Fibroblast of lung (primary cell): ENCODE results near the gene TREML2. TPM values are rescaled to one million over a fixed set of nuclear protein-coding genes. Genes with fewer than 3 reads are reported as not detected.
A peak's percentile ranks its signal among the peaks of the same experiment; 100 is the strongest.

ENCODE experiments used
- DNase-seq, 2 donors: peaks; one replicate each; pipeline versions ENCODE4 v3.0.0 to v3.0.0-alpha.2; 2010; ENCODE audit warnings: low read depth in 2 of 2
- H2AFZ ChIP-seq: 2 replicates; pipeline ENCODE4 v1.5.1; 2012; ENCODE audit warnings: low read length, control low read depth, inconsistent platforms
- H3K27ac ChIP-seq: 2 replicates; pipeline ENCODE4 v1.5.1; 2011; ENCODE audit warnings: low read length, control low read depth; ENCODE audit not compliant: insufficient read depth
- H3K27me3 ChIP-seq: 2 replicates; pipeline ENCODE4 v1.5.1; 2011; ENCODE audit warnings: mild to moderate bottlenecking, low read length; ENCODE audit not compliant: control insufficient read depth, insufficient read depth
- H3K36me3 ChIP-seq: 2 replicates; pipeline ENCODE4 v1.5.1; 2011; ENCODE audit warnings: low read length; ENCODE audit not compliant: control insufficient read depth, insufficient read depth
- H3K4me1 ChIP-seq: 2 replicates; pipeline ENCODE4 v1.5.1; 2011; ENCODE audit warnings: low read length; ENCODE audit not compliant: control insufficient read depth, insufficient read depth; ENCODE audit errors: extremely low read depth
- H3K4me2 ChIP-seq: 2 replicates; pipeline ENCODE4 v1.5.1; 2011; ENCODE audit warnings: low read length, control low read depth; ENCODE audit not compliant: insufficient read depth; ENCODE audit errors: extremely low read depth
- H3K4me3 ChIP-seq, 4 experiments: fragments of 200-600 bp in 1 of 4; sonication (generic) in 1 of 4; replicated peaks in 1 of 4; 2 replicates each; pipeline ENCODE4 v1.5.1; 2011 to 2016; ENCODE audit warnings: low read length in 4 of 4, low read depth in 3 of 4, mild to moderate bottlenecking in 3 of 4, control low read depth in 2 of 4, inconsistent platforms in 1 of 4, mixed read lengths in 1 of 4; ENCODE audit not compliant: insufficient read depth in 1 of 4; ENCODE audit errors: control extremely low read depth in 1 of 4
- H3K79me2 ChIP-seq: 2 replicates; pipeline ENCODE4 v1.5.1; 2012; ENCODE audit warnings: mild to moderate bottlenecking, low read length, inconsistent platforms; ENCODE audit not compliant: control insufficient read depth, insufficient read depth
- H3K9ac ChIP-seq: 2 replicates; pipeline ENCODE4 v1.5.1; 2011; ENCODE audit warnings: mild to moderate bottlenecking, low read length, control low read depth; ENCODE audit not compliant: insufficient read depth
- H3K9me3 ChIP-seq: 2 replicates; pipeline ENCODE4 v1.5.1; 2012; ENCODE audit warnings: low read depth, low read length; ENCODE audit not compliant: control insufficient read depth, insufficient read depth
- H4K20me1 ChIP-seq: 2 replicates; pipeline ENCODE4 v1.5.1; 2011; ENCODE audit warnings: low read length; ENCODE audit not compliant: control insufficient read depth, insufficient read depth; ENCODE audit errors: extremely low read depth
- EZH2 ChIP-seq: IDR thresholded peaks from 2 replicates; pipeline ENCODE4 v1.5.1; 2012; ENCODE audit warnings: low read length, control low read depth, mild to moderate bottlenecking; ENCODE audit errors: missing control alignments
- polyA plus RNA-seq, 2 donors: library from polyadenylated mRNA; depleted of rRNA in 1 of 2; stranded (reverse) in 1 of 2; unstranded in 1 of 2; fragments of >200 nt; gene quantifications; 2 replicates each; pipeline ENCODE4 v1.2.1, GENCODE V29; 2011 to 2012; ENCODE audit warnings: missing spikeins in 1 of 2
- total RNA-seq: library from RNA; depleted of rRNA; stranded (reverse); fragments of >200 nt; gene quantifications from 2 replicates; pipeline ENCODE4 v1.2.1, GENCODE V29; 2014
- TF ChIP-seq, protein P1 (sequence below), 2 donors: IDR thresholded peaks in 1 of 2; conservative IDR thresholded peaks in 1 of 2; 1 replicate in 1 of 2; 2 replicates in 1 of 2; pipeline ENCODE4 v1.5.1; 2011 to 2012; ENCODE audit warnings: low read length in 2 of 2, control low read depth in 1 of 2, inconsistent platforms in 1 of 2, low read depth in 1 of 2, mild to moderate bottlenecking in 1 of 2

TREML2 gene
- total and polyA plus RNA-seq, 2 donors (not counting 1 experiment from before 2014, with no cell fraction given): not detected

DNA sequence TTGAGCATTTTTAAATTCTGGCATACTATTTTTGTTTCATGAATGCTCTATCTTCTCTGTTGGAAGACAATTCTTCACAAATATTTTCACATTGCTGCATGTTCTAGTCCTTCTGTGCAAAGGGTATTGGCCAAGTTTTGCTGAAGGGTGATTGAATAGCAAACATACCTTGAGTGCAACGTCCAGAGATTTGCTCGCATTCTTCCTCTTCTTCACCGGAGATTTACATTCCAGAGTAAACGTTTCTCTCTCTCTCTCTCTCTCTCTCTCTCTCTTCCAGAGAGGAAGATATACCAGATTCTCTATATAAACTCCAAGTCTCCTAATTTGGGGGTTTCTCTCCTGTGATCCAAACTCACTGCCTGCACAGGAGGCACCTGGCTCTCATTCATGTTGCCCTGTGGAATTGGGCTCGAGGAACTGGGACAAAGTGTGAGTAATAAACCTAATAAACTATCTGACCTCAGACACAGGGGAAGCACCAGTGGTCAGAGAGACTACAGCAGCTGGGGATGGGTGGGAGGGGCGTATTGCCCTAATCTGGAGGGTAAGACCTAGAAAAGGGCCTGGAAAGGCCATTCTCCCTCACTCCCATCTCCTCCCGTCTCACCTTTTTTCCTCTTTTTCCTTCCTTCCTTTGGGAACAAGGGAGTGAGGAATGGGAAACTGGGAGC lies 45.7 kb downstream of the TREML2 start:
- TF ChIP-seq EZH2: no peak
- TF ChIP-seq, protein P1, sequence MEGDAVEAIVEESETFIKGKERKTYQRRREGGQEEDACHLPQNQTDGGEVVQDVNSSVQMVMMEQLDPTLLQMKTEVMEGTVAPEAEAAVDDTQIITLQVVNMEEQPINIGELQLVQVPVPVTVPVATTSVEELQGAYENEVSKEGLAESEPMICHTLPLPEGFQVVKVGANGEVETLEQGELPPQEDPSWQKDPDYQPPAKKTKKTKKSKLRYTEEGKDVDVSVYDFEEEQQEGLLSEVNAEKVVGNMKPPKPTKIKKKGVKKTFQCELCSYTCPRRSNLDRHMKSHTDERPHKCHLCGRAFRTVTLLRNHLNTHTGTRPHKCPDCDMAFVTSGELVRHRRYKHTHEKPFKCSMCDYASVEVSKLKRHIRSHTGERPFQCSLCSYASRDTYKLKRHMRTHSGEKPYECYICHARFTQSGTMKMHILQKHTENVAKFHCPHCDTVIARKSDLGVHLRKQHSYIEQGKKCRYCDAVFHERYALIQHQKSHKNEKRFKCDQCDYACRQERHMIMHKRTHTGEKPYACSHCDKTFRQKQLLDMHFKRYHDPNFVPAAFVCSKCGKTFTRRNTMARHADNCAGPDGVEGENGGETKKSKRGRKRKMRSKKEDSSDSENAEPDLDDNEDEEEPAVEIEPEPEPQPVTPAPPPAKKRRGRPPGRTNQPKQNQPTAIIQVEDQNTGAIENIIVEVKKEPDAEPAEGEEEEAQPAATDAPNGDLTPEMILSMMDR (conservative IDR thresholded peaks at IDR 0.05 in 1 of 2, IDR thresholded peaks at IDR 0.05 in 1 of 2; ENCODE audit: low read depth in 1 of 2, low read length in 2 of 2): no peak
- Histone ChIP-seq H3K4me1 (no peaks in the 10 kb centered on the region), H3K36me3 (no peaks in the 10 kb centered on the region), H2AFZ (no peak overlapping the region), H3K9me3 (no peaks in the 10 kb centered on the region), H3K9ac (no peak overlapping the region), H3K4me3 (no peak overlapping the region), H3K27ac (no peak overlapping the region), H4K20me1 (no peaks in the 10 kb centered on the region), H3K4me2 (no peak overlapping the region), H3K27me3 (no peaks in the 10 kb centered on the region), H3K79me2 (no peaks in the 10 kb centered on the region)
- peak in 1 of 2 donors; percentile 4 for DNase-seq

DNA sequence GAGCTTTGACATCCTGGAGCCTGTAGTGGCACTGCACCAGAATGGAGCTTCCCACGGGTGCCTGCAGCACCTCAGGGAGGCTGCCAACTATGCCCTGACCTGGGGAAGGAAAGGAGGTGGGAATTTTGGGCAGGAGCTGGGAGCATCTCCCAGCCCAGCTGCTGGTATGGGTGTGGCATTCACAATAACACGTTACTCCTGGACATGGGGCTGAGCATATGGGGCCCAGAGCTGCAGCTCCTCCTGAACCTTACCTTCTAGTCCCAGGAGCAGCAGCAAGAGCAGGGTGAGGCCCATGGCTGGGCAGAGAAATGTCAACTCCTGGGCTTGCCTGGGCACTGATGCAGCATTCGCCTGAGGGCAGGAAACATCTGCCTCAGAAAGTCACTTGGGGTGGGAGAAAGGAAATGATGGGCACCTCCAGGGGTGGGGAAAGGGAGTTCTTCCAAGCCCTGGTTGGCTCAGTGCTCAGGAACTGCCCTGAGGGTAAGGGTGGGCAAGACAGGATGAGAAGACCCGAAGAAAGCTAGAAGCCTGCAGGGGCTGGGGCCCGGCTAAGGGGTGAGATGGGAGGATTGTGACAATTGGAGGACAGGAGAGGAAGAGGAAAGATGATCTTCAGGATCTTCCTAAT lies 46.8 kb downstream of the TREML2 start, which contains the start of gene TREML1:
TSS of gene TREML1 (minus strand) at position 356 of the 634 bp plus-strand sequence. CDS start at position 297, 59 bp downstream.
- TF ChIP-seq, protein P1 (conservative IDR thresholded peaks at IDR 0.05 in 1 of 2, IDR thresholded peaks at IDR 0.05 in 1 of 2; ENCODE audit: low read depth in 1 of 2, low read length in 2 of 2): no peak
- TF ChIP-seq EZH2: no peak
- no peak within 1 kb of the TSS for H3K4me2 ChIP-seq
- no peaks in the 10 kb centered on the region for H4K20me1 ChIP-seq
- H2AFZ ChIP-seq: no peak within 1 kb of the TSS
- H3K9ac ChIP-seq: no peak within 1 kb of the TSS
- H3K4me3 ChIP-seq: no peak within 1 kb of the TSS
- H3K4me1 ChIP-seq: no peaks in the 10 kb centered on the region
- no peaks in the 10 kb centered on the region for H3K36me3 ChIP-seq
- H3K27me3 ChIP-seq: no peaks in the 10 kb centered on the region
- H3K9me3 ChIP-seq: no peaks in the 10 kb centered on the region
- no peak for DNase-seq
- no peaks in the 10 kb centered on the region for H3K79me2 ChIP-seq
- no peak within 1 kb of the TSS for H3K27ac ChIP-seq

DNA sequence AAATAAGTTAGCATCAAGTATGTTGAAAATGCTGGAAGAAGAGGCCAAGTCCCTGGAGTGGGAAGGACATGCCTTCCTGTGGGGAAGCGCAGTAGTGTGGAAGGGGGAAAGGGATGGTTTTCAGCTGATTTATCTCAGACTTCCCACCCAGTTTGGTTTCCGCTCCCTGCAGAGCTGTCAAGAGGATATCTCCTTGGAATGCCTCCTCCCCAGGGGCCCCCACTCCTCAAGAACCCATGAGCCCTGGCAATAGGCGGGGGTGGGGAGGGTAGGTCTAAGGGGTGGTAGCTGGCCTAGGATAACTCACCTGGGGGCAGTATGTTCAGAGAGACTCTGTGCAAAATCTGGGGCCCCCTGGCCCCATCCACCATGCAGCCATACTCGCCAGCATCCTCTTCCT lies 47.5 kb downstream of the TREML2 start:
- Histone ChIP-seq H3K4me1 (no peaks in the 10 kb centered on the region), H3K4me3 (no peak overlapping the region), H3K9me3 (no peaks in the 10 kb centered on the region), H3K27me3 (no peaks in the 10 kb centered on the region), H3K4me2 (no peak overlapping the region), H3K79me2 (no peaks in the 10 kb centered on the region), H3K9ac (no peak overlapping the region), H4K20me1 (no peaks in the 10 kb centered on the region), H2AFZ (no peak overlapping the region), H3K27ac (no peak overlapping the region), H3K36me3 (no peaks in the 10 kb centered on the region)
- DNase-seq: no peak
- no peak for TF ChIP-seq EZH2
- TF ChIP-seq, protein P1 (conservative IDR thresholded peaks at IDR 0.05 in 1 of 2, IDR thresholded peaks at IDR 0.05 in 1 of 2; ENCODE audit: low read depth in 1 of 2, low read length in 2 of 2): no peak
